K562 (cell line): ENCODE data around the gene UBE2G2.

Experiments used
- BHLHE40 ChIP-seq: IDR thresholded peaks from 2 replicates; pipeline ENCODE4 v1.6.1; 2011; ENCODE audit warnings: low read length, improper control_type of control experiment
- EP300 ChIP-seq: IDR thresholded peaks from 2 replicates; pipeline ENCODE4 v1.6.1; 2012; ENCODE audit warnings: low read length, improper control_type of control experiment
- NCOR1 ChIP-seq: fragments of 450-650 bp; IDR thresholded peaks from 2 replicates; pipeline ENCODE4 v1.6.1; 2016; ENCODE audit warnings: mild to moderate bottlenecking, moderate library complexity
- POLR2AphosphoS5 ChIP-seq: IDR thresholded peaks from 2 replicates; pipeline ENCODE4 v1.6.1; 2011; ENCODE audit warnings: mild to moderate bottlenecking, low read depth, low read length, moderate library complexity; ENCODE audit not compliant: control insufficient read depth, insufficient read depth
- SAFB2 ChIP-seq: fragments of 200-400 bp; formaldehyde crosslinking; IDR thresholded peaks from 2 replicates; pipeline ENCODE4 v1.6.1; 2018; ENCODE audit warnings: borderline replicate concordance, low read length, low read depth, moderate library complexity; ENCODE audit not compliant: severe bottlenecking
- SP1 ChIP-seq: sonication (generic); formaldehyde crosslinking; IDR thresholded peaks from 2 replicates; pipeline ENCODE4 v1.8.1; 2022; ENCODE audit warnings: mild to moderate bottlenecking, missing genetic modification reagents
- ZNF318 ChIP-seq, 2 experiments: fragments of 450-650 bp; IDR thresholded peaks; 2 replicates each; pipeline ENCODE4 v1.6.1; 2016; ENCODE audit warnings: mild to moderate bottlenecking in 2 of 2, borderline replicate concordance in 1 of 2, low read depth in 1 of 2, moderate library complexity in 1 of 2
- ZZZ3 ChIP-seq: fragments of 450-650 bp; IDR thresholded peaks from 2 replicates; pipeline ENCODE4 v1.6.1; 2016; ENCODE audit warnings: antibody characterized with exemption, mild to moderate bottlenecking, moderate library complexity
- TF ChIP-seq, protein P1 (sequence below): IDR thresholded peaks from 2 replicates; pipeline ENCODE4 v1.6.1; 2011; ENCODE audit warnings: borderline replicate concordance, low read depth, mild to moderate bottlenecking, moderate library complexity, low read length; ENCODE audit not compliant: insufficient read depth, poor library complexity, severe bottlenecking

- no peak for TF ChIP-seq ZNF318 (IDR thresholded peaks at IDR 0.05; ENCODE audit: borderline replicate concordance in 1 of 2, low read depth in 1 of 2)
- no peak for TF ChIP-seq NCOR1
- TF ChIP-seq POLR2AphosphoS5, result no peak
- no peak for TF ChIP-seq SP1
- TF ChIP-seq EP300, result no peak
- no peak for TF ChIP-seq ZZZ3
- TF ChIP-seq, protein P1, sequence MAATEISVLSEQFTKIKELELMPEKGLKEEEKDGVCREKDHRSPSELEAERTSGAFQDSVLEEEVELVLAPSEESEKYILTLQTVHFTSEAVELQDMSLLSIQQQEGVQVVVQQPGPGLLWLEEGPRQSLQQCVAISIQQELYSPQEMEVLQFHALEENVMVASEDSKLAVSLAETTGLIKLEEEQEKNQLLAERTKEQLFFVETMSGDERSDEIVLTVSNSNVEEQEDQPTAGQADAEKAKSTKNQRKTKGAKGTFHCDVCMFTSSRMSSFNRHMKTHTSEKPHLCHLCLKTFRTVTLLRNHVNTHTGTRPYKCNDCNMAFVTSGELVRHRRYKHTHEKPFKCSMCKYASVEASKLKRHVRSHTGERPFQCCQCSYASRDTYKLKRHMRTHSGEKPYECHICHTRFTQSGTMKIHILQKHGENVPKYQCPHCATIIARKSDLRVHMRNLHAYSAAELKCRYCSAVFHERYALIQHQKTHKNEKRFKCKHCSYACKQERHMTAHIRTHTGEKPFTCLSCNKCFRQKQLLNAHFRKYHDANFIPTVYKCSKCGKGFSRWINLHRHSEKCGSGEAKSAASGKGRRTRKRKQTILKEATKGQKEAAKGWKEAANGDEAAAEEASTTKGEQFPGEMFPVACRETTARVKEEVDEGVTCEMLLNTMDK, result no peak
- no peak for TF ChIP-seq SAFB2
- no peak for TF ChIP-seq BHLHE40
Observed at GRCh38 chr21:44784810-44785209, 16.8 kb downstream of the UBE2G2 start.
